ENCODE data around the gene CLDN24. TPM values are rescaled to one million over a fixed set of nuclear protein-coding genes. Genes with fewer than 3 reads are reported as not detected.

Gene CLDN24
- total RNA-seq, 6 donors from 2014 or later: not detected

DNA sequence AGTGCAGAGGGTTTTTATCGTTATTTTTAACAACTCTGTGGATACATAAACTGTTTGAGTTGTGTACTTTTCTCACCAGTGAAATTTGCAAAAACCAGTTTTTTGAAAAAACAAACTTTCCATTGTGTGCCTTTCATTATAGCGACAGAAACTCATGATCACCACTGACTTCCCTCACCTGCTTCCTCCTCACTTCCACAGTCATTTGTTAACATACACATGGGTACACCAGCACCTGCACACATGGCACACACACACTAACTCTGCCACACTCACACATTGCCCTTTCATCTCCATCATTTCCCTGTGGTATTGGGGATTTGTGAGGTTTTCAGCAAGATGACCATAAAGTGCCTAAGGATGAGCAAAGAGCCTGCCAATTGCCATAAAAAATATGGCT, 22.8 kb downstream of the CLDN24 start:
- no peaks in the 10 kb centered on the region for H3K4me1 ChIP-seq
- WGBS, 2 donors: 68 to 72% methylated on average over 2 of the region's 2 CpGs
- no peak overlapping the region for H3K4me3 ChIP-seq
- H3K9me3 ChIP-seq: no peaks in the 10 kb centered on the region
- ATAC-seq (ENCODE audit: low FRiP score in 2 of 2): no peak
- H3K27me3 ChIP-seq: no peaks in the 10 kb centered on the region
- no peak for DNase-seq
- no peak for TF ChIP-seq POLR2A (IDR thresholded peaks at IDR 0.05)
- TF ChIP-seq, protein P1, sequence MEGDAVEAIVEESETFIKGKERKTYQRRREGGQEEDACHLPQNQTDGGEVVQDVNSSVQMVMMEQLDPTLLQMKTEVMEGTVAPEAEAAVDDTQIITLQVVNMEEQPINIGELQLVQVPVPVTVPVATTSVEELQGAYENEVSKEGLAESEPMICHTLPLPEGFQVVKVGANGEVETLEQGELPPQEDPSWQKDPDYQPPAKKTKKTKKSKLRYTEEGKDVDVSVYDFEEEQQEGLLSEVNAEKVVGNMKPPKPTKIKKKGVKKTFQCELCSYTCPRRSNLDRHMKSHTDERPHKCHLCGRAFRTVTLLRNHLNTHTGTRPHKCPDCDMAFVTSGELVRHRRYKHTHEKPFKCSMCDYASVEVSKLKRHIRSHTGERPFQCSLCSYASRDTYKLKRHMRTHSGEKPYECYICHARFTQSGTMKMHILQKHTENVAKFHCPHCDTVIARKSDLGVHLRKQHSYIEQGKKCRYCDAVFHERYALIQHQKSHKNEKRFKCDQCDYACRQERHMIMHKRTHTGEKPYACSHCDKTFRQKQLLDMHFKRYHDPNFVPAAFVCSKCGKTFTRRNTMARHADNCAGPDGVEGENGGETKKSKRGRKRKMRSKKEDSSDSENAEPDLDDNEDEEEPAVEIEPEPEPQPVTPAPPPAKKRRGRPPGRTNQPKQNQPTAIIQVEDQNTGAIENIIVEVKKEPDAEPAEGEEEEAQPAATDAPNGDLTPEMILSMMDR (IDR thresholded peaks at IDR 0.05): no peak
- no peak for TF ChIP-seq EP300 (IDR thresholded peaks at IDR 0.05)
- no peak for TF ChIP-seq POLR2AphosphoS5 (IDR thresholded peaks at IDR 0.05)
- no peak overlapping the region for H3K27ac ChIP-seq
- H3K36me3 ChIP-seq: peaks cover 0 to 18% (median 11%) of the 10 kb centered on the region in 4 donors

GRCh38 chr4:183297675-183298074, 24.6 kb downstream of the CLDN24 start:
- Histone ChIP-seq H3K27me3 (no peaks in the 10 kb centered on the region), H3K36me3 (peaks cover 0 to 22% (median 11%) of the 10 kb centered on the region in 4 donors), H3K27ac (no peak overlapping the region), H3K9me3 (no peaks in the 10 kb centered on the region), H3K4me1 (no peaks in the 10 kb centered on the region), H3K4me3 (no peak overlapping the region)
- WGBS, 2 donors: 93 to 100% methylated on average over 3 of the region's 3 CpGs
- ATAC-seq (ENCODE audit: low FRiP score in 2 of 2): no peak
- TF ChIP-seq POLR2A (IDR thresholded peaks at IDR 0.05): no peak
- TF ChIP-seq POLR2AphosphoS5 (IDR thresholded peaks at IDR 0.05): no peak
- TF ChIP-seq EP300 (IDR thresholded peaks at IDR 0.05): no peak
- TF ChIP-seq, protein P1 (IDR thresholded peaks at IDR 0.05): no peak
- no peak for DNase-seq

- no peaks in the 10 kb centered on the region for H3K4me1 ChIP-seq
- no peaks in the 10 kb centered on the region for H3K27me3 ChIP-seq
- H3K36me3 ChIP-seq: peaks cover 0 to 33% (median 13%) of the 10 kb centered on the region in 4 donors
- H3K4me3 ChIP-seq: no peak overlapping the region
- no peak overlapping the region for H3K27ac ChIP-seq
- H3K9me3 ChIP-seq: no peaks in the 10 kb centered on the region
- no peak for ATAC-seq (ENCODE audit: low FRiP score in 2 of 2)
- no peak for DNase-seq
- 87 to 90% methylated on average over 10 of the region's 10 CpGs for WGBS, 2 donors
- TF ChIP-seq EP300 (IDR thresholded peaks at IDR 0.05): no peak
- no peak for TF ChIP-seq POLR2A (IDR thresholded peaks at IDR 0.05)
- TF ChIP-seq, protein P1 (IDR thresholded peaks at IDR 0.05): no peak
- no peak for TF ChIP-seq POLR2AphosphoS5 (IDR thresholded peaks at IDR 0.05)
Observed at GRCh38 chr4:183295711-183296110, 26.5 kb downstream of the CLDN24 start.

GRCh38 chr4:183291070-183291469, 31.2 kb downstream of the CLDN24 start:
- 93 to 96% methylated on average over 2 of the region's 2 CpGs for WGBS, 2 donors

More at GRCh38 chr4:183291070-183291469, 31.2 kb downstream of the CLDN24 start:
- TF ChIP-seq EP300 (IDR thresholded peaks at IDR 0.05): no peak
- no peak for TF ChIP-seq POLR2AphosphoS5 (IDR thresholded peaks at IDR 0.05)
- TF ChIP-seq, protein P1 (IDR thresholded peaks at IDR 0.05): no peak
- no peak for TF ChIP-seq POLR2A (IDR thresholded peaks at IDR 0.05)
- DNase-seq (no peak), ATAC-seq (ENCODE audit: low FRiP score in 2 of 2) (no peak)
- H3K4me1 ChIP-seq: no peaks in the 10 kb centered on the region
- H3K27ac ChIP-seq: no peak overlapping the region
- peaks cover 0 to 68% (median 25%) of the 10 kb centered on the region in 4 donors for H3K36me3 ChIP-seq
- no peaks in the 10 kb centered on the region for H3K9me3 ChIP-seq
- H3K27me3 ChIP-seq: no peaks in the 10 kb centered on the region
- H3K4me3 ChIP-seq: no peak overlapping the region

Data from upper lobe of left lung (tissue), 6 donors.